SU-DHL-6 (cell line): ENCODE results near the gene TRIP10.

Experiments
- CTCF ChIP-seq: fragments of 200-600 bp; sonication (generic); IDR thresholded peaks from one replicate; pipeline ENCODE4 v1.5.1; 2017; ENCODE audit warnings: antibody characterized with exemption, mild to moderate bottlenecking, low read length, moderate library complexity; ENCODE audit not compliant: insufficient read depth, poor library complexity, severe bottlenecking
- EZH2phosphoT487 ChIP-seq: fragments of 200-600 bp; sonication (generic), shearing (Covaris generic); conservative IDR thresholded peaks from 2 replicates; pipeline ENCODE4 v1.6.1; 2018; ENCODE audit warnings: mild to moderate bottlenecking, antibody characterized with exemption, low read length, moderate library complexity, mixed read lengths

GRCh38 chr19:6740589-6741343 is 1.3 kb downstream of the TRIP10 start:
- no peak for TF ChIP-seq CTCF
- no peak for TF ChIP-seq EZH2phosphoT487
